ENCODE data around the gene DNAH8. TPM values are rescaled to one million over a fixed set of nuclear protein-coding genes. Genes with fewer than 3 reads are reported as not detected.

DNAH8 gene
- total RNA-seq, 2 experiments from 2014 or later = 0.06 to 0.11 TPM

DNA sequence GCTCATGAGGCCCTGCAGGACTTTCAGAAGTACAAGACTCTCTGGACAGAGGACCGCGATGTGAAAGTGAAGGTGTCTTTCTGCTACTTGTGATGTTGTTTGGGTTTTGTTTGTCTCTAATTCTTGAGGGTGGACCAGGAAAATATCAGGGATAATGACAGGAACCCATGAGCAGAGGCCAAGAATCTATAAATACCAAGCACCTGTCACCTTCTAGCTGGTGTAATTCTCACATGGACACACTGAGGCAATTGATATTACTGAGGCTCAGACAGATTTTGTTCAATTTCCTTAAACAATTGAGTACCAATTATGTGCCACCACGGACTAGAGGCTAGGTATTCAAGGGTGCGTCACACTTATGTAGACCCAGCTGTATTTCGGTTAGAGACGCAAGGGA, 107.9 kb downstream of the DNAH8 start:
- no peaks in the 10 kb centered on the region for H3K9me3 Mint-ChIP-seq
- H3K4me1 Mint-ChIP-seq = no peaks in the 10 kb centered on the region
- peaks cover 44% of the 10 kb centered on the region for H3K27me3 Mint-ChIP-seq
- no peaks in the 10 kb centered on the region for H3K36me3 Mint-ChIP-seq
- POLR2A ChIA-PET = no interaction called here
- ATAC-seq (ENCODE audit: low read depth) (no peak), DNase-seq (no peak)
- no peak overlapping the region for H3K27ac Mint-ChIP-seq
- H3K4me3 Mint-ChIP-seq = no peak overlapping the region

DNA sequence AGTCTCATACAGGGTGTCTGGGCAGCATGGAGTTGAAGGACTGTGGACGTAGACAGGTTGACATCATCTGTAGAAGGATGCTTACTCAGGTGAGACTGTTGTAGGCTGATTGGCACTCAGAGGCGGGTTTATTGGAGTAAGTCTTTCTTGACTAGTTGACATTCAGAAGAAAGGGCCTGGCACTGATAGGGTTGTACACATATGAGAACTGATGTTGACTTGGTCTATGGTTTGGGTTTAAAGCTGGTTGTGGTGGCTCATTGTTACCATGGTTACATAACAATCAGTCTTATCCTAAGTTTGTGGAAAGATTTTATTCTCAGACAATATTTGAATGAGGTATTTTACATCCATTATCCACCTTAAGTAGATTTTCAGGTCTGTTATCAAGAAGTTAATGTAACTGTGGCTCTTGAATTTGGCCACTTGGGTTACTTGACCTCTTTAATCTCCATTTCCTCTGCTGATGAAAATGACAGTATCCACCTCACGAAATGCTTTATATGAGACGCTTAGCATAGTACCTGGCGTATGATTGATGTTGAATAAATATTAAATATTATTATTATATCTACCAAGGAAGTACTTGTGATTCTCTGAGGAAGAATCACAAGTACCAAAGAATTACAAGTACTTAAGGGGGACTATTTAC, 109.3 kb downstream of the DNAH8 start:
- no peak for DNase-seq
- Mint-ChIP-seq H3K27me3 (peaks cover 37% of the 10 kb centered on the region), H3K9me3 (no peaks in the 10 kb centered on the region), H3K4me3 (no peak overlapping the region), H3K4me1 (no peaks in the 10 kb centered on the region), H3K27ac (no peak overlapping the region), H3K36me3 (no peaks in the 10 kb centered on the region)
- POLR2A ChIA-PET = no interaction called here
- ATAC-seq (ENCODE audit: low read depth) = no peak

DNA sequence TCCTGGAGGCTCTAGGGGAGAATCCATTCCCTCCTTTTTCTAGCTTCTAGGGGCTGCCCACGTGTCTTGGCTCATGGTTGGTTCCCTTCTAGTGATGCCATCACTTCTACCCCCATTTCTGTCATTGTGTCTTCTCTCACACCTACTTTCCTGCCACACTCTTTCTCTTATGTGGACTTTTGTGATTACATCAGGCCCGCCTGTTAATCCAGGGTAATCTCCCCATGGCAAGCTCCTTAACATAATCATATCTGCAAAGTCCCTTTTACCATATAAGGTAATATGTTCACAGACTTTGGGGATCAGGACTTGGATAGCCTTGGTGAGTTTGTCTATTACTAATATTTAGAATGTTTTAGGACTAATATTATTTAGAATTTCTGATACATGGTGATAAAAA, 111.9 kb downstream of the DNAH8 start:
- H3K9me3 Mint-ChIP-seq = peaks cover 1% of the 10 kb centered on the region
- H3K27me3 Mint-ChIP-seq = peaks cover 22% of the 10 kb centered on the region
- DNase-seq (no peak), ATAC-seq (ENCODE audit: low read depth) (no peak)
- no peak overlapping the region for H3K4me3 Mint-ChIP-seq
- no peak overlapping the region for H3K27ac Mint-ChIP-seq
- H3K36me3 Mint-ChIP-seq = no peaks in the 10 kb centered on the region
- H3K4me1 Mint-ChIP-seq = no peaks in the 10 kb centered on the region
- POLR2A ChIA-PET = no interaction called here

GRCh38 chr6:38831865-38832264, 116.8 kb downstream of the DNAH8 start:
- DNase-seq (no peak), ATAC-seq (ENCODE audit: low read depth) (no peak)
- H3K9me3 Mint-ChIP-seq = peaks cover 1% of the 10 kb centered on the region
- no peaks in the 10 kb centered on the region for H3K36me3 Mint-ChIP-seq
- H3K4me3 Mint-ChIP-seq = no peak overlapping the region
- POLR2A ChIA-PET = no interaction called here
- H3K4me1 Mint-ChIP-seq = no peaks in the 10 kb centered on the region
- no peak overlapping the region for H3K27ac Mint-ChIP-seq
- peaks cover 26% of the 10 kb centered on the region for H3K27me3 Mint-ChIP-seq

- Mint-ChIP-seq H3K9me3 (peaks cover 1% of the 10 kb centered on the region), H3K4me1 (no peaks in the 10 kb centered on the region), H3K27ac (no peak overlapping the region), H3K27me3 (peaks cover 29% of the 10 kb centered on the region), H3K4me3 (no peak overlapping the region), H3K36me3 (no peaks in the 10 kb centered on the region)
- no peak for DNase-seq
- POLR2A ChIA-PET = no interaction called here
- ATAC-seq (ENCODE audit: low read depth) = no peak
These were observed 118.2 kb downstream of the DNAH8 start for GRCh38 chr6:38833320-38833719.

GRCh38 chr6:38836585-38836984, 121.5 kb downstream of the DNAH8 start:
- H3K4me3 Mint-ChIP-seq = no peak overlapping the region
- no peaks in the 10 kb centered on the region for H3K4me1 Mint-ChIP-seq
- ATAC-seq (ENCODE audit: low read depth) (no peak), DNase-seq (no peak)
- peaks cover 22% of the 10 kb centered on the region for H3K27me3 Mint-ChIP-seq
- POLR2A ChIA-PET = no interaction called here
- H3K27ac Mint-ChIP-seq = no peak overlapping the region
- no peaks in the 10 kb centered on the region for H3K9me3 Mint-ChIP-seq
- no peaks in the 10 kb centered on the region for H3K36me3 Mint-ChIP-seq

DNA sequence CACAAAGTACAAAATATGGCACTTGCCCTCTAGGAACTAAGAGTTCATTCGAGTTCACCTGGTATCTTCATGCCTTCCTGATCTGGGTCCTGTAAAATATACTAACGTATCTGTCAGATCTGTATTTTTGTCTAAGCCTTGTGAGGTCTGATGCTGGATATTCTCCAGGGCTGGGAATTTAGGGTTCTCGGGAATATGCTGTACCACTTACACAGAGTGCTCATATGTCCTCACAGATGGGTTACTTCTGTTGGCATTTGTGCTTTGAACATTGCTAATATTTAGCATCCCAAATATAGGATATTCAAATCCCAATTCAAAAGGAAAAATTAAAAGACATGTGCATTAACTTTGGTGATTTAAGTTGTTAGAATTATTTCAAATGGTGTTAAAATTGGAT, 122.0 kb downstream of the DNAH8 start:
- Mint-ChIP-seq H3K27me3 (peaks cover 26% of the 10 kb centered on the region), H3K36me3 (no peaks in the 10 kb centered on the region), H3K27ac (no peak overlapping the region), H3K9me3 (no peaks in the 10 kb centered on the region), H3K4me3 (no peak overlapping the region), H3K4me1 (no peaks in the 10 kb centered on the region)
- POLR2A ChIA-PET = no interaction called here
- ATAC-seq (ENCODE audit: low read depth) (no peak), DNase-seq (no peak)

DNA sequence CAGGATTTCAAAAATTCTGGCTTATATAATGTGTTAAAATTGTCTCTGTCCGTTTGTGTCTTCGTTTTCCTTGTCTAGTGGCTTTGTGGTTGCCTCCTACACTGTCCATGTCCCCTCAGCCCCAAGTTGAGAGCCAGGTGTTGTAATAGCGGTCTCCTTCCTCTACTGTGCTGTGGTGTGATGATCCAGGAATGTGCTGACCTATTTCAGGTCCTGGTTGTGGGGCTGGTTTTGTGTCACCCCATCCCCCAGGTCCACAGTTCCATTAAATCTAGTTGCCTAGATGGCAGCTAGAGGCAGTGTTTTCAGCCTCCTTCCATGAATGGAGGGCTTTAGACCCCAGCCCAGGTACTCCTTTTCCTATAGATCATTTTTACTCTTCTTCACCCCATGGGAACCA, 128.7 kb downstream of the DNAH8 start:
- no peak for DNase-seq
- H3K4me1 Mint-ChIP-seq = no peaks in the 10 kb centered on the region
- H3K4me3 Mint-ChIP-seq = no peak overlapping the region
- peaks cover 17% of the 10 kb centered on the region for H3K27me3 Mint-ChIP-seq
- no peak for ATAC-seq (ENCODE audit: low read depth)
- no peak overlapping the region for H3K27ac Mint-ChIP-seq
- POLR2A ChIA-PET = no interaction called here
- no peaks in the 10 kb centered on the region for H3K9me3 Mint-ChIP-seq
- H3K36me3 Mint-ChIP-seq = no peaks in the 10 kb centered on the region

- Mint-ChIP-seq H3K9me3 (no peaks in the 10 kb centered on the region), H3K4me3 (no peak overlapping the region), H3K4me1 (no peaks in the 10 kb centered on the region), H3K36me3 (no peaks in the 10 kb centered on the region), H3K27ac (no peak overlapping the region), H3K27me3 (peaks cover 26% of the 10 kb centered on the region)
- POLR2A ChIA-PET = no interaction called here
- DNase-seq (no peak), ATAC-seq (ENCODE audit: low read depth) (no peak)
These were observed 130.8 kb downstream of the DNAH8 start for GRCh38 chr6:38845931-38846330.

DNA sequence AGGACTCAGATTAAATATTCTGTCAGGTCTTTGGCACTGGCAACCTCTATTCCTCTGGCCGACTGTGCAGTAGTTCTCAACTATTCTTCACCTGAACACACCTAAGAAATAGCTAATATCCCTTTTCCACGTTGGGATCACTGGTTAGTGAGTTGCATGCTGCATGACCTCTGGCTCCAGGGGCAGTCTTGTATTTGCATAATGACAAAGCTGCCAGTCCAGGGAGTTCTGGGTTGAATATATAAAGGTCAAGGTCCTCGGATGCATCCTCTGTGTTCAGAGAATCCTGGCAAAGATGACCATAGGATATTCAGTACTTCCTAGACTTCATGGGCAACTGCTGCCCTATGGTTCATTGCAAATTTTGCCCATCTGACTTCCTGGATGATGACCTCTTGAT, 131.2 kb downstream of the DNAH8 start:
- no peak overlapping the region for H3K27ac Mint-ChIP-seq
- no peak overlapping the region for H3K4me3 Mint-ChIP-seq
- peaks cover 28% of the 10 kb centered on the region for H3K27me3 Mint-ChIP-seq
- ATAC-seq (ENCODE audit: low read depth) (no peak), DNase-seq (no peak)
- H3K4me1 Mint-ChIP-seq = no peaks in the 10 kb centered on the region
- H3K36me3 Mint-ChIP-seq = no peaks in the 10 kb centered on the region
- no peaks in the 10 kb centered on the region for H3K9me3 Mint-ChIP-seq
- POLR2A ChIA-PET = no interaction called here

- Mint-ChIP-seq H3K9me3 (no peaks in the 10 kb centered on the region), H3K36me3 (no peaks in the 10 kb centered on the region), H3K4me3 (no peak overlapping the region), H3K27ac (no peak overlapping the region), H3K27me3 (peaks cover 25% of the 10 kb centered on the region), H3K4me1 (no peaks in the 10 kb centered on the region)
- POLR2A ChIA-PET = no interaction called here
- ATAC-seq (ENCODE audit: low read depth) (no peak), DNase-seq (no peak)
These were observed 131.7 kb downstream of the DNAH8 start for GRCh38 chr6:38846844-38847243.

DNA sequence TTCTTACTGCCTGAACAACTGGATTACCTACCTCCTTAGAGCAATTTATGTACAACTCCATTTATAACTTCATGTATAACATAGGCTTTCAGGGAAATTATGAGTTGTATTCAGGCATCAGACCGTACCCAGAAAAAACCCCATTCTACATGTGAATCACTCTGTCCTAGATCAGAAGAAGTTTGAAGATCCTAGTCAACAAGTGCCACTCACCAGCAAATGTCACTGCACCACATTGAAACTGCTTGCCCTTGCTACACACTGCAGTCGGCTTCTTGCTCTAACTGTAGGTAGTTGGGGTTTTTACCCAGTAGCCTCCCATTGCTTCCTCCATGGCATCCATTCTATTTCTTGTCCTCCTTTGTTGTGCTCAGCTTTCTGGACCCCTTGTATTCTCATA, 132.4 kb downstream of the DNAH8 start:
- H3K36me3 Mint-ChIP-seq = no peaks in the 10 kb centered on the region
- H3K4me1 Mint-ChIP-seq = no peaks in the 10 kb centered on the region
- H3K27me3 Mint-ChIP-seq = peaks cover 26% of the 10 kb centered on the region
- ATAC-seq (ENCODE audit: low read depth) = no peak
- POLR2A ChIA-PET = no interaction called here
- no peak overlapping the region for H3K4me3 Mint-ChIP-seq
- no peak overlapping the region for H3K27ac Mint-ChIP-seq
- H3K9me3 Mint-ChIP-seq = no peaks in the 10 kb centered on the region
- no peak for DNase-seq

- Mint-ChIP-seq H3K36me3 (no peaks in the 10 kb centered on the region), H3K4me3 (no peak overlapping the region), H3K9me3 (no peaks in the 10 kb centered on the region), H3K27ac (no peak overlapping the region), H3K4me1 (no peaks in the 10 kb centered on the region), H3K27me3 (peaks cover 29% of the 10 kb centered on the region)
- POLR2A ChIA-PET = no interaction called here
- DNase-seq (no peak), ATAC-seq (ENCODE audit: low read depth) (no peak)
These were observed 133.6 kb downstream of the DNAH8 start for GRCh38 chr6:38848760-38849159.

GRCh38 chr6:38852215-38852614, 137.1 kb downstream of the DNAH8 start:
- Mint-ChIP-seq H3K4me3 (no peak overlapping the region), H3K27me3 (peaks cover 30% of the 10 kb centered on the region), H3K9me3 (no peaks in the 10 kb centered on the region), H3K4me1 (no peaks in the 10 kb centered on the region), H3K36me3 (no peaks in the 10 kb centered on the region), H3K27ac (no peak overlapping the region)
- no peak for ATAC-seq (ENCODE audit: low read depth)
- no peak for DNase-seq
- POLR2A ChIA-PET = no interaction called here

DNA sequence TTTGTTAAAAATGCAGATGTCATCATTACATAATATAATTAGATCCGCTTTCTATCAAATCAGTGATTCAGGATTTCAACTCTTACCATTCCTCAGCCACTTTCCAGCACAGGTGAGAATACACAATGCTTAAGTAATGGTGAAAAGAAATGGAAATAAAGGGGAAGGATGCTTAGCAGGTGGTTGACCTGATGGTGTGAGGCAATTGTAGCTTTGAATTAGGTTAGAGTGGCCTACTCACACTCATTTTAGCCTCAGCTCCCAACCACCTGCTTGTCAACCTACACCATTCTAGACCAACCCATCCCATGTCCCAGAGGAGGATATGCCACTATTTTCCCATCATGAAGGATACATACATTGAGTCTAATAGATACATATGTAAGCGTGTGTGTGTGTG, 138.1 kb downstream of the DNAH8 start:
- H3K4me3 Mint-ChIP-seq = no peak overlapping the region
- ATAC-seq (ENCODE audit: low read depth) (no peak), DNase-seq (no peak)
- no peaks in the 10 kb centered on the region for H3K36me3 Mint-ChIP-seq
- H3K27me3 Mint-ChIP-seq = peaks cover 33% of the 10 kb centered on the region
- H3K9me3 Mint-ChIP-seq = no peaks in the 10 kb centered on the region
- POLR2A ChIA-PET = no interaction called here
- no peaks in the 10 kb centered on the region for H3K4me1 Mint-ChIP-seq
- H3K27ac Mint-ChIP-seq = no peak overlapping the region

Data from activated naive CD8-positive, alpha-beta T cell treated with anti-CD3 and anti-CD28 coated beads, Interleukin-2, amount 10 ng/mL, durations not matched to agents 7 days and 5 days (primary cell).